Astrocyte of the cerebellum (primary cell): Measurements from ENCODE around the gene NUDT19.
"Not testable (repeated sequence)": the region's sequence is repeated elsewhere in the genome, so short reads cannot be mapped to it uniquely, and the experiment has no call there.

Source experiments
- DNase-seq: peaks from one replicate; pipeline ENCODE4 v3.0.0-alpha.2; 2011; ENCODE audit warnings: low read depth
- H3K4me3 ChIP-seq: 2 replicates; pipeline ENCODE4 v1.5.1; 2011; ENCODE audit warnings: mild to moderate bottlenecking, low read depth, low read length, moderate library complexity
- CTCF ChIP-seq: IDR thresholded peaks from 2 replicates; pipeline ENCODE4 v1.5.1; 2012; ENCODE audit warnings: low read length, low read depth, moderate library complexity, mild to moderate bottlenecking; ENCODE audit errors: missing control alignments
- in situ Hi-C: cut with HindIII; loops from 2 replicates; pipeline ENCODE4 v1.10.0; 2017; ENCODE audit warnings: low sequenced_read_pairs

Gene NUDT19

GRCh38 chr19:32682317-32682716 lies 9.3 kb upstream of the NUDT19 start:
- no peak for TF ChIP-seq CTCF

DNA sequence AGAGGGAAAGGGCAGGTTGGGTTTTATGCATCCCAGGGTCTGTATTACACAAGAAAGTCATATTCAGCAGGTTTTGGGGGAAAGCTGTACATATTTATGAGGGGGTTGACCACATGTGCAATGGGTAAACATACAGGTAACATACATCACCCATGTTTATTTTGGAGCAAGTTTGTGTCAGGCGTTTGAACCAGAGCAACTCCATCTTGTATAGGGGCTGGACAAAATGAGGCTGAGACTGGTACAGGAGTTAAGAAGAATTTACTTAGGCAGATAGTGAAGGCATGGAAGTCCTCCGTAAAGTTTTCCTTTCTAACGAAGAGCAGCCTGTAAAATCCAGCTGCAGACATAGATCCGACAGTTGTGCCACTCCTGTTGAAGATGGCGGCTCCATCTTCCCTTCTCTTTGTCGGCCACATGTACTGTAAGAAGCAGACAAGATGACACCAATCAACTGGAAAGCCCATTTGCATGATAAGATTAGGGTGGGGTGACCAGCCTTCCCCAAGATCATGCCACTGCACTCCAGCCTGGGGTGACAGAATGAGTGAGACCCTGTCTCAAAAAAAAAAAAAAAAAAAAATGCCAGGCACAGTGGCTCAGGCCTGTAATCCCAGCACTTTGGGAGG lies 4.7 kb upstream of the NUDT19 start:
- no peak for TF ChIP-seq CTCF
- in situ Hi-C loops, result no loop called here
- H3K4me3 ChIP-seq, result no peak overlapping the region
- no peak for DNase-seq

More at GRCh38 chr19:32682317-32682716, 9.3 kb upstream of the NUDT19 start:
- in situ Hi-C loops, result no loop called here
- no peak overlapping the region for H3K4me3 ChIP-seq
- no peak for DNase-seq

DNA sequence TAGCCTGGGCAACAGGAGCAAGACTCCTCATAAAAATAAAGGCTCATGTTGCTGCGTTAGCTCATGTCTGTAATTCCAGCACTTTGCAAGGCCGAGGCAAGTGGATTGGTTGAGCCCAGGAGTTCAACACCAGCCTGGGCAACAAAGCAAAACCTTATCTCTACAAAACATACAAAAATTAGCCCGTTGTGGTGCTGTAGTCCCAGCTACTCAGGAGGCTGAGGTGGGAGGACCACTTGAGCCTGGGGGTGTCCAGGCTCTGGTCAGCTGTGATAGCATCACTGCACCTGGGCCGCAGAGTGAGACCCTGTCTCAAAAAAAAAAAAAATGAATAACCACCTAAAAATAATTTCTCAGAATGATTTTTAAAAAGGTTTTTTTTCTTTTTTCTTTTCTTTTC lies 3.9 kb upstream of the NUDT19 start:
- no peak overlapping the region for H3K4me3 ChIP-seq
- TF ChIP-seq CTCF, result no peak
- in situ Hi-C loops, result no loop called here
- DNase-seq, result no peak

- in situ Hi-C loops, result no loop called here
- no peak overlapping the region for H3K4me3 ChIP-seq
- no peak for DNase-seq
- no peak for TF ChIP-seq CTCF
These were observed 3.3 kb upstream of the NUDT19 start for GRCh38 chr19:32688311-32688710.

GRCh38 chr19:32691952-32692726 lies 518 bp downstream of the NUDT19 start:
- peak overlapping the region; percentile 55 for H3K4me3 ChIP-seq
- no peak for DNase-seq
- in situ Hi-C loops, result no loop called here
- no peak for TF ChIP-seq CTCF

DNA sequence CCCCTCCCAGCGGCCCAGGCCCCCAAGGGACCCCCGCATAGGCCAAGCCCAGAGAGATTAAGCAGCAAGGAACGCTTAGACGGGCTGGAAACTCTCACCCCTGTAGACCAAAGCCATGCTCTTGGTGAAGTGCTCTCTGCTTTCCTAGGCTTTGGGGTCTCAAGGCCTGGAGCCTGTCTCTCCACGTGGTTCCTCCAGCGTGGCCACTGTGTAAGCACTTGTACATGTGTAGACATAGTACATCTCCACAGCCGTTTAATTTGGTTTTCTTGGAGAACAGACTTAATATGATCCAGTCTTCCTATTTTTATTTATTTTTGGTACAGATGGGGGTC lies 1.1 kb downstream of the NUDT19 start:
- peak overlapping the region; percentile 55 for H3K4me3 ChIP-seq
- TF ChIP-seq CTCF, result no peak
- in situ Hi-C loops, result no loop called here
- DNase-seq, result no peak

DNA sequence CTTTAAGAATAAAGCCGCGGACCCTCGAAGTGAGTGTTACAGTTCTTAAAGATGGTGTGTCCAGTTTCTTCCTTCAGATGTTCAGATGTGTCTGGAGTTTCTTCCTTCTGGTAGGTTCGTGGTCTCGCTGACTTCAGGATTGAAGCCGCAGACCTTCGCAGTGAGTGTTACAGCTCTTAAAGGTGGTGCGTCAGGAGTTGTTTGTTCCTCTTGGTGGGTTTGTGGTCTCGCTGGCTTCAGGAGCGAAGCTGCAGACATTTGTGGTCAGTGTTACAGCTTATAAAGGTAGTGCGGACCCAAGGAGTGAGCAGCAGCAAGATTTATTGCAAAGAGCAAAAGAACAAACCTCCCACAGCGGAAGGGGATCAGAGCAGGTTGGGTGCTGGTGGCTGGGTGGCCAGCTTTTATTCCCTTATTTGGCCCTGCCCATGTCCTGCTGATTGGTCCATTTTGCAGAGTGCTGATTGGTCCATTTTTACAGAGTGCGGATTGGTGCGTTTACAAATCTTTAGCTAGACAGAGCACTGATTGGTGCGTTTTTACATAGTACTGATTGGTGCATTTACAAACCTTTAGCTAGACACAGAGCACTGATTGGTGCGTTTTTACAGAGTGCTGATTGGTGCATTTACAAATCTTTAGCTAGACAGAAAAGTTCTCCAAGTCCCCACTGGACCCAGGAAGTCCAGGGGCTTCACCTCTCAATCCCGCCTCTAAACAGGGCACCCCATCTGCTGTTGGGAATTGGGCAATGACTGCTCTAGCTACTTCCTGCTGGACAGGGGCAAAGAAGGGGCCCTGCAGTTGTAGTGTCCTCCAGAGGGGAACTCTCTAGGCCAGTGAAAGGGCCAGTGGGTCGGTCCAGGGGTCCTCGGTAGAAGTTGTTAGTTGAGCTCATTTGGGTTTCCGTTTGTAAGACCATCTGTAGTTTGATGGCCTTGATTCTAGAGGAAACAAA lies 1.8 kb downstream of the NUDT19 start:
- DNase-seq, in situ Hi-C loops: not testable (repeated sequence)
- H3K4me3 ChIP-seq, result peak overlapping the region; percentile 55

DNA sequence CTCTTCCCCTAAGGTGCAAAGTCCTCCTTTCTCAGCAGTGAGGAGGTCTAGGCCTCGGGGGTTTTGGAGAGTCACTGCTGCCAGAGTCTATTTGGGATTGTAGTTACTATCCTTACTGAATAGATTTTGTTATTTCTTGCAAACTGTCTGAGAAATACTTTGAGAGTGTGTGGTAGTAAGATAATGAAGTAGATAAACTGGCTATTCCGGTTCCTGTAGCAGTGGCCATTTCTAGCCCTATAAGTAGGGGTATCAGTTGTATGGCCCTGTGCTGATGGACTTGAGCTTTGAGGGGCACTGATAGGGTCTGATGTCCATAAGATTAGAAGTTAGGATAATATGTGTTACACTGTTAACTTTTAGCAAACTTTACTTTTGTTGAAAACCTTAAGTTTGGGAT lies 2.7 kb downstream of the NUDT19 start:
- DNase-seq, H3K4me3 ChIP-seq, in situ Hi-C loops: not testable (repeated sequence)

DNA sequence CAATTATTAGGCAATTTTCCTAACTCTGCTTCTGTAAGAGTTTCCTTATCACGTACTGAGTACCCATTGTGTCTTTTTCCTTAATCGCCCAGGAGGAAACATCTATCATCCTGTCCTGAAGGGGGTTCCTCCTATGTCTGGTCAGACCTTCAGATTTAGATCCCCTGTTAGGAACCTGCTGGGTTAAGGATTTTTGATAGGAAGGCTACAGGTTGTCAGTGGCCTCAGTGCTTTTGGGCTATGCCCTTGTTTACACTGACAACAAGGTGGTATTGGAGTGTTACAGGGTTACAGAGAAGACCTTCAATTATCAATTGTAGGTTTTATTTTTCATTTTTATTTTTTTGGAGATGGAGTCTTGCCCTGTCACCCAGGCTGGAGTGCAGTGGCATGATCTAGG lies 3.2 kb downstream of the NUDT19 start:
- DNase-seq, H3K4me3 ChIP-seq, in situ Hi-C loops: not testable (repeated sequence)
